Renal cortex interstitium (tissue), 11 donors: ENCODE results near the gene RANBP1. TPM values are rescaled to one million over a fixed set of nuclear protein-coding genes. Genes with fewer than 3 reads are reported as not detected.

Experiments
- DNase-seq, 11 donors: peaks; one replicate each; pipeline ENCODE4 v3.0.0-alpha.2; 2013; ENCODE audit warnings: low read depth in 9 of 11, low spot score in 4 of 11; ENCODE audit errors: extremely low read depth in 1 of 11
- polyA plus RNA-seq, 3 donors: library from polyadenylated mRNA; unstranded; fragments of 120-200 nt; gene quantifications; one replicate each; pipeline ENCODE4 v1.2.1, GENCODE V29; 2013; ENCODE audit not compliant: insufficient read length in 3 of 3

The RANBP1 gene
- polyA plus RNA-seq, 3 donors = 175 to 213 (median 202) TPM

DNA sequence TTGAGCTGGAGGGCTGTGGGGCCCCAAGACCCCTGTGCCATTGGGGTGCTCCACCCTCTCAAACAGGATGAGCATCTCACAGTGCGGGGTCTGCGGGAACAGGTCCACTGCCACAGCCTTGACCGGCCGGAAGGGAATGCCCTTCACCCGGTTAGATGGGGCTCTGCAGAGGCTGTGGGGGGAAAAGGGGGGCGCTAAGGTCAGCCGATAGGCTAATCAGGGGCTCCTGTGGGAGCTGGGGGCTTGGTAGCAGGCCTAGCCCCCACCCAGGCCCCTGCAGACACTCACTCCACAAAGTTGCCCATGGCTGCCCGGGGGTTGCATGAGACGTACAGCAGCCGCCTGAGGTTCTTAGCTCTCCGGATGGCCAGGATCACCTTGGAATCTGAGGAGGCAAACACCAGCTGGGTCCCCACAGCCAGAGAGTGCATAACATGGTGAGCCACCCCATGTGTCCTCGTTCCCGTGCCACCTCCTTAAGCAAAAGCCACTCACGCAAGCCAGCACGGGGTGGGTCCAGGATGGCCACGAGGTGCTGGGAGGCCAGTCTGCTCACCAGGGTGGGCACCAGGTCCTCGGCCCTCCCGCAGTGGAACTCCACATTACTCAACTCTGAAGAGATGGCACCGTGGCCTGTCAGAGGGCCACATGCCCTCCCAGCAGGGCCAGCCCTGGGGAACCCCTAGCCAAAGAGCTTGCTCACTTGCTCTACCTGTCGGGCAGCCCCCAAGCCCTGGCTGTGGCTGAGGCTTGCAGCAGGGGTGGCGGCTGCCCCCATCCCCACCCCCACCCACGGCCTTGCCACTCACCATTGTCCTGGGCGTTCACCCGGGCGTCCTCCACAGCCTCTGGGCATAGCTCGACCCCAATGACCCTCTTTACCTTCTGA lies 3.0 kb upstream of the RANBP1 start:
- no peak for DNase-seq

DNA sequence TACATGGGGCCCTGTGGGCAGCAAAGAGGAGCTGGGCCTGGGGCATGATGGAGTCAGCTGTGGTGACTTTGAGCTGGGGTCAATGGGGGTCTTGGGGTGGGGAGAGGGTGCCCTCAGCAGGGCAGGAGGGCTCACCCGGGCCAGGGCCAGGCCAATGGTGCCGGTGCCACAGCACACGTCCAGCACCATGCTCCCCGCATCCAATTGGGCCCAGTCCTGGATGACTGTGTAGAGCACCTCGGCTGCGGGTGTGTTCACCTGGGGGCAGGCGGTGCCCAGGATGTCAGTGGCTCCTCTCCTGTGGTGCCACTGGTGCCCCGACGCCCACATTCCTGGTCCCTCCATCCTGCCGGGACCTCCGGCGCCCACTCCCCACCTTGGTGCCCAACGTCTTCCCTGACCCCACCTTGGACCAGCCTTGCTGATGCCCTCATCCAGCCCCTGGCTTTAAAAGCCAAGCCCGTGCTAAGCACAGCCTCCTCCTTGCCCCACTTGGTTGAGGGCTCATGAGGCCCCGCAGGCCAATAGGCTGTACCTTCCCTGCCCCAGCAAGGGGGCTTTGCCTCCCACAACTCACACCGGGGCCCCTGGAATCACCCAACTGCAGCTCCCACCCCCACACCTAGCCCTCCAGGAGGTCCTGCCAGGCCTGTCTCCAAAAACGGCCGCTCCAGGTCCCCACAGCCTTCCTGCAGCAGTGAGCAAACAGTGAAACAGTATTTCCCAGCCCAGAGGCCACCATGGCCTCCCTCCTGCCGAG lies 2.2 kb upstream of the RANBP1 start:
- no peak for DNase-seq

DNA sequence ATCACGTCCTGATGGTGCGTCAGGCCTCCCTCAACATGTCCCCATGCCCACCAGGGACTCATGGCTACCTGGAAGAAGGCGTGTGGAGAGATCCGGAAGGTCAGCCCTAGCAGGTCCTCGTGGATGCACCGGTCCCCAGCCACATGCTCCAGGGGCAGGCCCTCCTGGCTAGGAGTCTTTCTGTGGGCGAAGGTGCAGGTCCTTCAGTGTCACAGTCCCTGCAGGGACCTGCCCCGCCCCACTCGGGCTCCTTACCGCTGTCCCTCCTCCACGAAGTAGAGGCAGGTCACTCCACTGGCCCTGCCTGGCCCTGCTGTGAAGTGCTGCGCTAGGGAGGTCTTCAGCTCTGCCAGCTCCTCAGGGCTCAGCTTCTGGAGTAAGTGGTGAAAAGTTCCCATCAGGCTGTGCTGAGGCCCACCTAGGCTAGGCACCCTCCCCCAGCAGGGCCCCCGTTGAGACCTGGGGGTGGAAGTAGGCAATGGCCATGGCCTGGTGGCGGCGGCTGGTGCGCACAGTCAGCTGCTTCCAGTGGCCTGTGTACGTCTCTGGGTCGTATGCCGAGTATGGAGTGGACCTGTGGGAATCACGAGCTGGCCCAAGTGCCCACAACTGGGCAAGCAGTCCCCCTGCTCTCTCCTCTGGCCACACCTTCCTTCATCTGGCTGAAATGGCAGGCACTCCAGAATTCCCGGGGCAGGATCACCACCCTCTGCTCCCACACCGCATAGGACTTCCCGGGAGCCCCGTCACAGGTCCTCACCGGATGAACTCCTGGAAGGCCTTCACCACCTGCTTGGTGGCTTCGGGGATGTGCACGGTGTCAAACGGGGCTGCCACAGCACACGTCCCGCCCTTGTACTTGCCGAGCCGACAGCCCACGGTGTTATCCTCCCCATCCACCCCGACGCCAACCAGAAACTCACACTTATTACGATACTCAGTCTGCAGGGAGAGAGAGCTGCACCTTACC lies 1.1 kb upstream of the RANBP1 start:
- no peak for DNase-seq

DNA sequence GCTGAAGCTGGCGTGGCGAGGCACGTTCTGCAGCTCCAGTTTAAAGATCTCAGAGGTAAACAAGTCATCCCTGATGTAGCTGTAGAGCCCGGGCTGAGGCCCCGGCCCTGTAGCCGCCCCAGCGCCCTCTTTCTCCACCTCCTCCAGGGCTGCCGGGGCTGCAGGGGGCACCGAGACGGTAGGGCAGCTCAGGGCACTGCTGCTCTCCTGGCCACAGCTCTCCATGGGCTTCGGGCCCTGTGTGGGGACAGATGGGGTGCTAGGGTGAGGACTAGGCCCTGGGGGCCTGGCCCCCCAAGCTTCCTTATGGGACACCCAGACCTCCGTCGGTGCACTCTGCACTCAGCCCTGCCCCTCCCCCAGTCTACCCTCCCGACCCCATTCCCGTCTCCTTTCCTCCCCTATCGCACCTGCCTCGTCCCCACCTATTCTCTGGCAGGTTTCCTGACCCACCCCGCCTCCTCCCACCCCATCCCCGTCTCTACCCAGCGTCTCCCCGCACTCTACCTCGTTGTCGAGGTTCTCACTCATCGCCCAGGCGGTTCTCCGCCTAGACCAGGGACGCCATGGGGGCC lies 559 bp downstream of the RANBP1 start:
- DNase-seq = no peak

DNA sequence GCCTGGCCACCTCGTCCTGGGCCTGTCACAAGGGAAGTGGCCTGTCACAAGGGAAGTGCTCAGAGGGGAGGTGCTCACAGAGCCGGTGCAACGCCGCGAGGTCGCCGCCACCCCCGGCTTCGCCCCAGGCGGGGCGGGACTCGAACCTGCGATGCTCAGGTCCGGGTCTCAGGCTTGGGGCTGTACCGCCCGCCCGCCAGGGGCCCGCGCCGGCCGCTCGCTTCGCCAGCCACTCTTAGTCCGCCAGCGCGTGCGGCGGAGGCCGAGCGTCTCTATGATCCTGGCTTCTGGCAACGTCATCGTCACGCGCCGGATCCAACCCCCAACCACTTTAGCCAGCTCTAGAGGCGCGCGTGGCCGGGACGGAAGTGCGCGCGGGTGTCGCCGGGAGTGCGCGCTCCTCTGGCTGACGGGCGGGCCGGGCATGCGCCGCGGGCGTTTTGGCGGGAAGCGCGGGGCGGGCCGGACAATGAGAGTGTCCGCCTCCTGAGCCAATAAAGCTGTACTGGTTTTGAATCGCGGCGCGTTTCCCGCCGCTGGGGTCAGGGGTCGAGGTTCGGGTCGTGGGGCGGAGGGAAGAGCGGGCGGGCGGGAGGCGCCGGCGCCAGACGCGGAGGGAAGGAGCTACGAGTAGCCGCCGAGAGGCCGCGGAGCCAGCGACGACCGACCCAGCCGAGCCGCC lies 1.2 kb downstream of the RANBP1 start, which contains the start of gene TRMT2A:
Gene TRMT2A (minus strand): TSS at position 276 of the 682 bp plus-strand sequence. CDS start 320 bp downstream, outside the sequence.
- peak; percentile 90 to 99 (median 98) for DNase-seq

DNA sequence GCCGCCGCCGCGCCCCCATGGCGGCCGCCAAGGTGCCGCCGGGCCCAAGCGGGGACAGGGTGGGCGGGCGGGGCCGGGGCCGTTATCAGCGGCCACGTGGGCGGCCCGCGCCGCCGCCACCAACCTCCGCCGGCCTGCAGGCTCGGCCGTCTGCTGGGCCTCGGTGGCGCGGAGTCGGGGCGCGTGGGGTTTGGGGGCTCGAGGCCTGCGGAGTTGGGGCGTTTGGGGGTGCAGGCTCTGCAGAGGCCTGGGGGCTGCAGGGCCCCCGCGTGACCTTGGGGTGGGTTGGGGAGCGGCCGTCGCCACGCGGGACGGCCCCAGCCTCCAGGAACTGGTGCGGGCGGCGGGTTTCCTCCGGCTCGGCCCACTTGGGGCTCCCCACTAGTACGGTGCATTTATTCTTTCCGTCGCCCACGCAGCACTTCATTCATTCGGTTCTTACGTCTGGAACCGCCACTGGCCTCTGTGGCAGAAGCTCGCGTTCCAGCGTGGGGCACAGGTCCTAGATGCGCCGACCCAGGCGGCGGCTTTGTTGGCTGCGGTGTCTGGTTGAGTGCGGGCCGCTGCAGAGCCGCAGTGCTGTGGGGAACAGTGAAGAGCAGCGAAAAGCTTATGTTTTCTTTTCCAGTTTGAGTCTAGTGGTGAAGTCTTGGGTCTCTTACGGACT lies 1.9 kb downstream of the RANBP1 start:
- DNase-seq = peak in 1 of 11 donors; percentile 9

DNA sequence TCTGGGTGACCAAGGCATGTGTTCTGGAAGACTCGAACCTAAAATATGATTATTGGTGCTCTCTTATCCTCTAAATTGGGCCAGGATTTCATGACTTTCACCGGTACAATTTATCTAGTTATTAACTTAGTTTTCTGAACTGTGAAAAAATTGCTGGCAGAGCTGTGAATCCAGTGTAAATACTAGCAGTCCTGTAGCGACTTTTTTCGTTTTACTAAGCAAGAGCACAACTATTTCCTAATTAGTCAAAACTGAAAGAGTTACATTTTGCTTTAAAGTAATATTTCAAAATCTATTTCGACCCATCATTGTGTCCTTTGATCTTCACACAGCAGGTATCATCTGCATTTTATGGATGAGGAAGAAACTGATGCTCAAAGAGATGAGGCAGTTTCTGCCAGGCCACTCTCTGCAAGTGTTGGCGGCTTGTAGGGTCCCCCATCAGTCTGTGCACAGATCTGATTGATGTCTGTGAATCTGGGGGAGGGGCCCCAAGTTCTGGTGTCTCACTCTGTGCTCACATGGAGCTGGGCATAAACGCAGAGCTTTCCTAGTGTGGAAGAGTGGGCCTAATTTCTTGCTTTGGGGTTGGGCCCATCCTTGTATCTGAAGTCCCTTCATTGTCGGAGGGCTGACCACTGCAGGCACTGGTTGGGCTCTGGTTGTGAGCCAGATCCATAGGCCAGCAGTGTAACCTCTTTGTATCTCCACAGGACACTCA lies 2.6 kb downstream of the RANBP1 start:
- no peak for DNase-seq

DNA sequence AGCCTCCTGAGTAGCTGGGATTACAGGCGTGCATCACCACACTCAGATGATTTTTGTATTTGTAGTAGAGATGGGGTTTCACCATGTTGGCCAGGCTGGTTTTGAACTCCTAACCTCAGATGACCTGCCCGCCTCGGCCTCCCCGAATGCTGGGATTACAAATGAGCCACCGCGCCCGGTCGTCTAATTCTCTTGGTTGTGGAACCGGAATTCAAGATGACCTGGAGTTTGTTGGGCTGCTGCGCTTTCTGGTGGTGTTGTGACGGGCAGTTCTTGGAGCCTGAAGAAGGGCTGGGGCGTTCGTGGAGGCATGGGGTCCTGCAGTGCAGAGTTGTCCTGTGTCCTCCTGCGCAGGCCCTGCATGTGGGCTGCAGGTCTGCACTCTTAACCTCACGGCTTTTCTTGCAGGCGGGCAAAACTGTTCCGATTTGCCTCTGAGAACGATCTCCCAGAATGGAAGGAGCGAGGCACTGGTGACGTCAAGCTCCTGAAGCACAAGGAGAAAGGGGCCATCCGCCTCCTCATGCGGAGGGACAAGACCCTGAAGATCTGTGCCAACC lies 6.0 kb downstream of the RANBP1 start:
- DNase-seq = no peak

DNA sequence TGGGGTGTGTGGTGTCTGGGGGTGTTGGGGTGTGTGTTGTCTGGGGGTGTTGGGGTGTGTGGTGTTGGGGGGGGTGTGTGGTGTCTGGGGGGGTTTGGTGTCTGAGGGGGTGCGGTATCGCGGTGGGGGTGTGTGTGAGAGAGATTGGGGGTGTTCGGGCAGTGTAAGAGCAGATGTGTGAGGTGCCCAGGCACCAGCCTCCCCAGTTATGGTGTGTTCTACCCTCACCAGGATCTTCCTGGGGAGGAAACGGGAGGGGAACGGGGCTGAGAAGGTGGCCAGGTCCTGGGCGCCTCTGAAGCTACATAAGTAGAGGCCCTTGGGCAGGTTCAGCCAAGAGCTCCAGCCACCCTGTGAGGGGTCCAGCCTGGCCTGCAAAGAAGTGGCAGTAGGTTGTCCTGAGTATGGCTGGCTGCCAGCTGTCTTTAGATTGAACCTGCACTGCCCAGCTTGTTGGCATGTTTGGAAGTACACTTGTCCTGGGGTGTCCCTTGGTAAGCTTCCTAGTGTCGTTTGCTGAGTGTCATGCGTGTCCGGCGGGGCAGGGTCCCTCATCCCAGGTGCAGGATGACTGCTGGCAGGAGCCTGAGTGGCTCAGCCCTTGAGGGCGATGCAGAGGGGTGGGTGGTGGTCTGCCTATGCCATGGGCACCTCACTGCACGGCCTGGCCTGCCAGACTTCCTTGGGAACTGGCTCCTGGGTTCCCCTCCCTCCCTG lies 7.6 kb downstream of the RANBP1 start:
- no peak for DNase-seq

DNA sequence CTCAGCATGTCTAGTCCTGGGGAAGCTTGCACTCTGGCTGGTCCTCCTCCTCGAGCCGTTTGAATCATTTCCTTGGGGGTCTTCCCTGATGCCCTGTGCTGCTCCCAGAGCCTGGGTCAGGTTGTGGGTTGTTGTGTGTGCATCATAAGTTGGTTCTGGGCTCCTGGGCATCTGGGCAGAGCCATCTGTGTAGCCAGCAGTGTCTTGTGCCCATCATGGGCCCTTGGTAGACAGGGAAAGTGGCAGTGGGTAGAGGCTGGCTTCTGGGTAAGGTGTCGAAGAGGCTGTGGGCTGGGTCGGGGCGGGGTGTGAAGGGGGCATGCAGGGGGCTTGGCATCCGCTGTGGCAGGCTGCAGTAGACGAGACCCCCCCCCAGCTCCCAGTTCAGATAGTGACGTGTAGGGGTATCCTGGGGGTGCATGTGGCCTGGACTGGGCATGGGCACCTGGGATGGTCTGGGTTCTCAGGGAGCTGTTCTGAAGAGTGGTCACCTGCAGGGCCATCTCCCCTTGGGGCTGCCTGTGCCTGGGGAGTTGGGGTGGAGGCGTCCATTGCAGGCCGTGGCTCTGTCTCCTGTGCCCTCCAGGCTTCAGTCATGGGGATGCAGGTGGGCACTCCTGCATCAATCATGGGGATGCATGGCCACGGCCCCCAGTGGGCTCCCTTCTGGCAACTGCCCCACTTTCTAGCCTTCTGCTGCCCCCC lies 8.3 kb downstream of the RANBP1 start:
- no peak for DNase-seq

DNA sequence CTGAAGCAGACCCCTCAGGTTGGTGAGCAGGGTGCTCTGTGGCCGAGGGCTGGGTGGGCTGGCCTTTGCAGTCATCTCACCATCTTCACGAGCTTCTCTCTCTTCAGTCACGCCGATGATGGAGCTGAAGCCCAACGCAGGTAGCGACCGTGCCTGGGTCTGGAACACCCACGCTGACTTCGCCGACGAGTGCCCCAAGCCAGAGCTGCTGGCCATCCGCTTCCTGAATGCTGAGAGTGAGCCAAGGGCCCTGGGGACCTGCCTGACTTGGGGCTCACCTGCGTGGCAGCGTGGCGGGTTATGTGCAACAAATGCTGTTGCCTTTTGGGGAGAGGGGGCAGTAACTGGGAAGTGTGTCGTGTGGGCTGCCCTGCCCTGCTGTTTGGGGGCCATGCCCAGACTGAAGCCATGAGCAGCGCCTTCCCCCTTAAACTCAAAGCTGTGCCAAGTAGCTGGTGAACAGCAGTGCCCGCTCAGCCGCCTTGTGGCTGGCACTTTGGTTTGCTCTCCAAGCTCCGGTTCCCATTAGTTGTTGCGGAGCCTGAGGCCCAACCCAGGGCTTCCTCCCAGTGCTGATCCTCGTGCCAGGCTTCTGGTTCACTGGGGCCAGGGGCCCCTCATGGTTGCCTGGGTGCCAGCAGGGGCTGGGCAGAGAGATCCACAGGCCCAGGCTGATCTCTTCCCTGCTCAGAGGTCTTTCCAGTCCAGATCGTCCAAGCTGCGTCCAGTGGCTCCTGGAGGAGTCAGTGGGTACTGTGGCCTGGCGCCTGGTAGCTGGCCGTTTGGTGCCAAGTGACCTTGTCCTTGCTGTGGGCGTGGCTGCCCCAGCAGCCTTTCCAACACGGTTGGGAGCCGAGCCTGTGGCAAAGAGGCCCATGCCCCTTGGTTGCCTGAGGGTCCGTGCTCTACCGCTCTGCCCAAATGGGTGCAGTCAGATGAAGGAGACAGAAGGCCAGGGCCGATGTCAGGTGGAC lies 9.6 kb downstream of the RANBP1 start:
- DNase-seq = no peak

DNA sequence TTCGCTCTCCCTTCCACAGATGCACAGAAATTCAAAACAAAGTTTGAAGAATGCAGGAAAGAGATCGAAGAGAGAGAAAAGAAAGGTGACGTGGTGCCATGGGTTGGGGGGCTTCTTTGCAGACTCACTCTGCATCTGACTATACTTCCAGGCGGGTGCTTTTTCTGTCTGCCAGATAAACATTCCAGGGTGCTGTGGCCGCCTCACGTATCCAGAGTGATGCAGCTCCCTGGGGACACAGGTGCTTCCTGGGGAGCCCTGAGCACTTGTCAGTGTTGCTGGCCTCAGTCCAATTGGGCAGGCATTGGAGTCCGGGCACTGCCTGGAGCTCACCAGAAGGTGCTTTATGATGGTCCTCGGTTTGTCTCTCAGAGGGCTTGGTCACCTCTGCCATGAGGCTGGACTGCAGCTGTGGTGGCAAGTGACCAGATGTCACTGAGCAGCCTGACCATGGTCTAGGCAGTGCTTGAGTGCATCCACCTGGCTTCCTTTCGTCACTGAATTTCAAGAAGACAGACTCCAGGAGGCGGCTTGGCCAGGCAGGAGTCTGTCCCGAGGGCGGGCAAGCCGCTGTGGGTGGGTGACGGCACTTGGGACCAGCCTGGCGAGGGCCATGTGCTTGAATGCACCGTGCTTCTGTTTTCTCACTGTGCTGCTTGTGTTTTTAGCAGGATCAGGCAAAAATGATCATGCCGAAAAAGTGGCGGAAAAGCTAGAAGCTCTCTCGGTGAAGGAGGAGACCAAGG lies 10.6 kb downstream of the RANBP1 start:
- no peak for DNase-seq

DNA sequence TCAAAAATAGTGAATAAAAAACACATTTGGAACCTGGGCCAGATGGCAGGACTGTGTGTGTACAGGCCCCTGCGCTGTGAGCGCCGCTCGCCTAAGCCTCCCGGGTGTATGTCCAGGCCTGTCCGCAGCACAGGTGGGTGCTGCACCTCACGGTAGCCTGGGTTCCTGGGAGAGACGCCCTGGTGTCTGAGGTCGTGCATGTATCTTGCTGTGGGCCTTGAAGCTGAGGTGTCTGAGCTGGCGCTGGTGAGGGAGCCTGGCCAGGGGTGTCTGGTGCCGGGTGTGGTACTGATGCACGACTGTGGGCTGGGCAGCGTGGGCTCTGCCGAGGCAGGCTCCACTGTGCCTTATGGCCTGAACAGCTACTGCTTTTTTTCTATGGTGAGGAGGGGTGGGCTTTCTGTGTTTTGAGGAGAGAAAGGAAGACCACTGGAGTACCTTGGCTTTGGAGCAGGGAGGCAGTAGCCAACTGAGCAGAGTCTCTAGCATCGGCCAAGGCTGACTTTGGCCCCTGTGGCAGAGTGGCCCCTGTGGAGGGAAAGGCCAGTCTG lies 11.5 kb downstream of the RANBP1 start:
- no peak for DNase-seq
